HFF-Myc (cell line): Measurements from ENCODE around the gene PIK3R3.

Experiments used
- DNase-seq: peaks from one replicate; pipeline ENCODE4 v3.0.0-alpha.2; 2011; ENCODE audit warnings: low read depth; ENCODE audit errors: extremely low read depth
- H3K4me3 ChIP-seq: replicated peaks from 2 replicates; pipeline ENCODE4 v1.5.1; 2011; ENCODE audit warnings: low read depth, mild to moderate bottlenecking, control low read depth, low read length
- TF ChIP-seq, protein P1 (sequence below): IDR thresholded peaks from 2 replicates; pipeline ENCODE4 v1.5.1; 2012; ENCODE audit warnings: mild to moderate bottlenecking, low read depth, low read length, control low read depth; ENCODE audit errors: missing control alignments

The PIK3R3 gene

DNA sequence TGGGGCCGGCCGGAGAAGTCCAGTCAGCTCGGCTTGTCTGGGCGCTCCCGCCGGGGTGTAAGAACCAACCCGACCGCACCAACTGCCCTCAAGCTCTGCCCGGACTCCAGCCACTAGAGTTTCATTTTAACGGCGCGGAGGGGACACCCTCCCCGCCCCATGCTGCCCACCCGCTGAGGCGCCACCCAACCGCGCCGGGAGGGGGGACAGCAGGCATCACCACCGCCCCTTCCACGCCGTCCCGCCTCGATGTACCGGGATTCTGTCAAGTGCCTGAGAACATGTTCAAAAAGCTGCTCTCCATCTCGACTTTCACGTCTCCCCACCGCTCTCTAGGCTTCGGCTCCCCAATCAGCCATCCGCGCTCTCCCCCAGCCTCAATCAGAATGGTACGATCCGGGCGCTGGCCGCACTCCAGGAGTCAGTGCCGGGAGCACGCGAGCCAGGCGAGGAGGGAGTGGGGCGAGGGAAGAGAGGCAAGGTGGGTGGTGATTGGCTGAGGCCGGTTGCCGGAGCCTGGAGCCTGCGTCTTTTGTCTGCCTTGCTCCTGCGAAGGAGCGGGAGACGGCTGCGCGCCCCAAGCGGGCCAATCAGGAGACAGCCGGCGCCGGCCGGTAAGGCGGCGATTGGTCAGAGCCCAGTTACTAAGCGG is at the start of gene PIK3R3:
Gene PIK3R3, minus strand, starts transcription at position 101 of the 652 bp plus-strand sequence. CDS start 677 bp downstream, outside the sequence.
- TF ChIP-seq, protein P1, sequence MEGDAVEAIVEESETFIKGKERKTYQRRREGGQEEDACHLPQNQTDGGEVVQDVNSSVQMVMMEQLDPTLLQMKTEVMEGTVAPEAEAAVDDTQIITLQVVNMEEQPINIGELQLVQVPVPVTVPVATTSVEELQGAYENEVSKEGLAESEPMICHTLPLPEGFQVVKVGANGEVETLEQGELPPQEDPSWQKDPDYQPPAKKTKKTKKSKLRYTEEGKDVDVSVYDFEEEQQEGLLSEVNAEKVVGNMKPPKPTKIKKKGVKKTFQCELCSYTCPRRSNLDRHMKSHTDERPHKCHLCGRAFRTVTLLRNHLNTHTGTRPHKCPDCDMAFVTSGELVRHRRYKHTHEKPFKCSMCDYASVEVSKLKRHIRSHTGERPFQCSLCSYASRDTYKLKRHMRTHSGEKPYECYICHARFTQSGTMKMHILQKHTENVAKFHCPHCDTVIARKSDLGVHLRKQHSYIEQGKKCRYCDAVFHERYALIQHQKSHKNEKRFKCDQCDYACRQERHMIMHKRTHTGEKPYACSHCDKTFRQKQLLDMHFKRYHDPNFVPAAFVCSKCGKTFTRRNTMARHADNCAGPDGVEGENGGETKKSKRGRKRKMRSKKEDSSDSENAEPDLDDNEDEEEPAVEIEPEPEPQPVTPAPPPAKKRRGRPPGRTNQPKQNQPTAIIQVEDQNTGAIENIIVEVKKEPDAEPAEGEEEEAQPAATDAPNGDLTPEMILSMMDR, result no peak
- peak; percentile 96 for DNase-seq
- peak within 1 kb of the TSS; percentile 68 for H3K4me3 ChIP-seq

GRCh38 chr1:46181343-46182260 is 49.2 kb upstream of the PIK3R3 start:
- TF ChIP-seq, protein P1, result no peak
- H3K4me3 ChIP-seq, result no peak overlapping the region
- DNase-seq, result peak; percentile 88

GRCh38 chr1:46180082-46180616 is 47.7 kb upstream of the PIK3R3 start:
- no peak for DNase-seq
- no peak overlapping the region for H3K4me3 ChIP-seq
- TF ChIP-seq, protein P1, result no peak

DNA sequence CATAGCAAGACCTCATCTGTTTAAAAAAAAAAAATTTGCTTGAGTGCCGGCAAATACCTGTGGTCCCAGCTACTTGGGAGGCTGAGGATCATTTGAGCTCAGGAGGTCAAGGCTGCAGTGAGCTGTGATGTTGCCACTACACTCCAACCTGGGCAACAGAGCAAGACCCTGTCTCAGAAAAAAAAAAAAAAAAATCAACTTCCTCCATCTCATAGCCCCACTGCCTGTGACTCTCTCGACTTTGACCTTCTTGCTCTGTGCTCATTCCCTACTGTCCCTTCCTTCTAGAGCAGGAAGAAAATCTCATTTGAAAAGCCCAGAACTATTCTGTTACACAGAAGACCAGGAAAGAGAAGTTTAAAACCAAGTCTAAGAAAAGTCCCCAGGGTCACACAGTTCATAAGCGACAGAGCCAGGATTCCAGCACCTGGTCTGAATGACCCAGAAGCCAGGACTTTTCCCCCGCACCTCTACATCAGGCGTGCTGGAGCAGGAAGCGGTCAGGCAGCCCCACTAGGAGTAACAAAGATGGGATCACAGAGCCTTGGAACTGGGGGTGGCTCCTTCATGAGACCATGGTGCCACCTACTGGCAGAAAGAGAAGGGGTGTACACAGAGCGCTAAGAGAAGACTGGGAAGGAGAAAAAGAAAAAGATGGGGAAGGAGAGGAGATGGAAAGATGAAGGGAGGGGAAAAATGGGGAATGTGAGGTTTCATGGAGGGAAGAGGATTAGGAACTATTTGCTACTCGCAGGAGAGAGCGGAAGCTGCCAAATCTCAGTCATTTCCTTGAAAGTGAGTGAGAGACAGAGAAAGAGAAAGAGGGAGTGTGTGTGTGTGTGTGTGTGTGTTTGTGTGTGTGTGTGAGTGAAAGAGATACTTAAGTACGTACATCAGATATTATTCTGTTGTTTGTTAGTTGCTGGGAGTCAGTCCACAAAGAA is 47.0 kb upstream of the PIK3R3 start:
- peak; percentile 82 for DNase-seq
- TF ChIP-seq, protein P1, result peak; percentile 93
- no peak overlapping the region for H3K4me3 ChIP-seq

DNA sequence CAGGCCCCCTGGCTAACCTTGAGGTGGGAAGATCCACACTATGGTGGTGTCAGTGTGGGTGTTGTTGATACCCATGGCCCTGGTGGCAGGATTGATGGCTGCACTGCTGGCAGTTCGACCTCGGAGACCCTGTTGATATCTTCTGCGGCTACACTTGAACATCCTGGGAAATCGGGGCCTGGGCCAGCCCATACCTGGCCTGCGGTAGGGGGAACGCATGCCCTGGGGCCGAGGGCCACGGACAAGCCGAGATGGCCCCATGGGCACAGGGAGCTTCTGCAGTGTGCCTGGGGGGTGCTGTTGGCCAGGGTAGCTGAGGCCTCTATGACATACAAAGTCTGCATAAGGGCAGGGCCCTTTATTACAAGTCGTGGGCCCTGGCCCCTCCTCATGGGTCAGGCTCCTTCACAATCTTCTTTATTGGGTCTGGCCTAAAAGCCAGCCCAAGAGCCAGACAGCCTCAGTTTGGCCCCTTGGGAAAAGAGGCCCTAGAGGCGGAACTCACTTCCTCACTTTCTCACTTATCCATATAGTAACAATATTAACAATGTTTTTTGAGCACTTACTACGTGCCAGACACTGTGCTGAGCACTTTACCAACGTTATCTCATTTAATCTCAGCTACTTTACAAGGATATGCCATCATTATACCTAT is 43.9 kb upstream of the PIK3R3 start, which contains the start of gene P3R3URF:
Gene P3R3URF, minus strand, starts transcription at position 278 of the 655 bp plus-strand sequence. Its CDS starts 17 bp downstream, at position 261.
- TF ChIP-seq, protein P1, result no peak
- H3K4me3 ChIP-seq, result no peak within 1 kb of the TSS
- no peak for DNase-seq
